GM23338 (cell line): Measurements from ENCODE around the gene FBXO34. TPM values are rescaled to one million over a fixed set of nuclear protein-coding genes. Genes with fewer than 3 reads are reported as not detected.

Experiments used
- ATAC-seq: fragments of 200-7000 bp; cut with Tn5 transposase; 3 replicates; pipeline ENCODE4 v1.9.1; 2020
- DNase-seq: peaks from one replicate; pipeline ENCODE4 v3.0.0-alpha.2; 2015; ENCODE audit warnings: low spot score
- H2AFZ ChIP-seq: fragments of 200-600 bp; sonication (generic); 2 replicates; pipeline ENCODE4 v1.8.0; 2016; ENCODE audit warnings: antibody characterized with exemption, mild to moderate bottlenecking, moderate library complexity
- H3F3A ChIP-seq: fragments of 200-600 bp; sonication (generic); replicated peaks from 2 replicates; pipeline ENCODE4 v1.8.0; 2017; ENCODE audit warnings: antibody characterized with exemption, mixed run types, low read depth
- H3K27ac ChIP-seq: fragments of 200-600 bp; sonication (generic); 2 replicates; pipeline ENCODE4 v1.6.1; 2016; ENCODE audit warnings: low read depth
- H3K27me3 ChIP-seq: fragments of 200-600 bp; sonication (generic); 2 replicates; pipeline ENCODE4 v1.8.0; 2016; ENCODE audit warnings: mild to moderate bottlenecking, mixed run types, moderate library complexity; ENCODE audit not compliant: insufficient read depth
- H3K36me3 ChIP-seq: fragments of 200-600 bp; sonication (generic); 2 replicates; pipeline ENCODE4 v1.8.0; 2016; ENCODE audit warnings: mild to moderate bottlenecking; ENCODE audit not compliant: insufficient read depth
- H3K4me1 ChIP-seq: fragments of 200-600 bp; sonication (generic); 2 replicates; pipeline ENCODE4 v1.8.0; 2016; ENCODE audit warnings: mild to moderate bottlenecking, moderate library complexity; ENCODE audit not compliant: insufficient read depth
- H3K4me2 ChIP-seq: fragments of 200-600 bp; sonication (generic); 2 replicates; pipeline ENCODE4 v1.7.1; 2017; ENCODE audit warnings: mixed run types
- H3K4me3 ChIP-seq: fragments of 200-600 bp; sonication (generic); 2 replicates; pipeline ENCODE4 v1.6.1; 2016; ENCODE audit warnings: mixed run types
- H3K79me2 ChIP-seq: fragments of 200-600 bp; sonication (generic); replicated peaks from 2 replicates; pipeline ENCODE4 v1.8.0; 2017; ENCODE audit warnings: mild to moderate bottlenecking; ENCODE audit not compliant: insufficient read depth
- H3K9me2 ChIP-seq: fragments of 200-600 bp; sonication (generic); 2 replicates; pipeline ENCODE4 v1.8.0; 2017; ENCODE audit not compliant: insufficient read depth
- H4K20me1 ChIP-seq: fragments of 200-600 bp; sonication (generic); replicated peaks from 2 replicates; pipeline ENCODE4 v1.8.0; 2017; ENCODE audit warnings: mild to moderate bottlenecking; ENCODE audit not compliant: insufficient read depth
- H3K27ac Mint-ChIP-seq: 2 replicates; pipeline ENCODE4 v1.8.0; 2020; ENCODE audit warnings: inconsistent platforms, mild to moderate bottlenecking, moderate library complexity, mixed read lengths
- H3K27me3 Mint-ChIP-seq: 3 replicates; pipeline ENCODE4 v1.8.0; 2022; ENCODE audit warnings: low read depth, mild to moderate bottlenecking, moderate library complexity, mixed read lengths, inconsistent platforms; ENCODE audit not compliant: insufficient read depth, poor library complexity
- H3K36me3 Mint-ChIP-seq: 3 replicates; pipeline ENCODE4 v1.8.0; 2021; ENCODE audit warnings: low read depth, mild to moderate bottlenecking, inconsistent platforms, moderate library complexity, mixed read lengths
- H3K4me1 Mint-ChIP-seq: 3 replicates; pipeline ENCODE4 v1.8.0; 2020; ENCODE audit warnings: mild to moderate bottlenecking, inconsistent platforms, mixed read lengths
- H3K4me3 Mint-ChIP-seq: 3 replicates; pipeline ENCODE4 v1.8.0; 2021; ENCODE audit warnings: moderate library complexity, mild to moderate bottlenecking, inconsistent platforms, mixed read lengths
- H3K9me3 Mint-ChIP-seq: 3 replicates; pipeline ENCODE4 v1.8.0; 2020; ENCODE audit warnings: moderate library complexity, mild to moderate bottlenecking, inconsistent platforms, mixed read lengths
- EZH2 ChIP-seq: fragments of 200-600 bp; sonication (generic); IDR thresholded peaks from one replicate; pipeline ENCODE4 v1.8.0; 2017; ENCODE audit warnings: antibody characterized with exemption, mild to moderate bottlenecking, low read depth; ENCODE audit not compliant: unreplicated experiment
- EZH2phosphoT487 ChIP-seq: fragments of 200-600 bp; sonication (generic); IDR thresholded peaks from one replicate; pipeline ENCODE4 v1.8.1; 2018; ENCODE audit warnings: antibody characterized with exemption; ENCODE audit not compliant: unreplicated experiment
- JUNB ChIP-seq: IDR thresholded peaks from one replicate; pipeline ENCODE4 v1.6.1; 2016; ENCODE audit warnings: antibody characterized with exemption; ENCODE audit not compliant: unreplicated experiment
- STAT1 ChIP-seq: IDR thresholded peaks from one replicate; pipeline ENCODE4 v1.6.1; 2016; ENCODE audit warnings: antibody characterized with exemption; ENCODE audit not compliant: unreplicated experiment
- ZNF114 ChIP-seq: fragments of 250-450 bp; sonication (Bioruptor Pico); IDR thresholded peaks from 2 replicates; pipeline ENCODE4 v1.5.0; 2020; ENCODE audit warnings: mild to moderate bottlenecking, moderate library complexity
- ZNF331 ChIP-seq: fragments of 250-450 bp; sonication (Bioruptor Pico); IDR thresholded peaks from 2 replicates; pipeline ENCODE4 v1.5.0; 2020; ENCODE audit warnings: low read depth, mild to moderate bottlenecking, moderate library complexity
- polyA plus RNA-seq: library from polyadenylated mRNA; unstranded; fragments of >200 nt; fragmentation: Nextera tagmentation; extraction: Ambion mirVana; gene quantifications from 2 replicates; pipeline ENCODE4 v1.2.1, GENCODE V29; 2016
- total RNA-seq: library from RNA; depleted of rRNA; stranded (reverse); fragments of >200 nt; shearing (Covaris generic); gene quantifications from 2 replicates; pipeline ENCODE4 v1.2.3, GENCODE V29; 2014
- TF ChIP-seq, protein P1 (sequence below): fragments of 250-450 bp; sonication (Bioruptor Pico); IDR thresholded peaks from 2 replicates; pipeline ENCODE4 v1.5.0; 2020; ENCODE audit warnings: mild to moderate bottlenecking, moderate library complexity
- TF ChIP-seq, protein P2 (sequence below): IDR thresholded peaks from 2 replicates; pipeline ENCODE4 v1.6.1; 2016; ENCODE audit warnings: antibody characterized with exemption
- TF ChIP-seq, protein P3 (sequence below), 2 experiments: fragments of 200-600 bp in 1 of 2; sonication (generic) in 1 of 2; conservative IDR thresholded peaks; 2 replicates each; pipeline versions ENCODE4 v1.5.1 to v1.6.1; 2016 to 2017; ENCODE audit warnings: antibody characterized with exemption in 2 of 2, low read depth in 2 of 2, mild to moderate bottlenecking in 2 of 2, moderate library complexity in 1 of 2
- TF ChIP-seq, protein P4 (sequence below): IDR thresholded peaks from one replicate; pipeline ENCODE4 v1.6.1; 2018; ENCODE audit warnings: antibody characterized with exemption; ENCODE audit not compliant: unreplicated experiment

FBXO34 gene
- total and polyA plus RNA-seq, 2 experiments from 2014 or later: 9.4 to 13.4 TPM

DNA sequence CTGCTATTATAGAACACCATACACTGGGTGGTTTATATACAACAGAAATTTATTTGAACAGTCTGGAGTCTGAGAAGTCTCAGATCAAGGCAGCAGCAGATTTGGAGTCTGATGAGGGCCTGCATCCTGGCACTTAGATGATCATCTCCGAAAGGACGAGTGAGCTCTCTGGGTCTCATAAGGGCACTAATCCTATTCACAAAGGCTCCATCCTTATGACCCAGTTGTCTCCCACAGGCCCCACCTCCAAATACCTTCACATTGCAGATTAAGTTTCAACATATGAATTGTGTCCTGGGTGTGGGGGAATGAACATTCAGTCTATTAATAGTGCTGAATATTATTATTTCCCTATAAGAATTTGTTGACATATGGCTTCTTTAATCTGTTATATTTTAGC is 53.6 kb downstream of the FBXO34 start (continued):
- TF ChIP-seq, protein P1, sequence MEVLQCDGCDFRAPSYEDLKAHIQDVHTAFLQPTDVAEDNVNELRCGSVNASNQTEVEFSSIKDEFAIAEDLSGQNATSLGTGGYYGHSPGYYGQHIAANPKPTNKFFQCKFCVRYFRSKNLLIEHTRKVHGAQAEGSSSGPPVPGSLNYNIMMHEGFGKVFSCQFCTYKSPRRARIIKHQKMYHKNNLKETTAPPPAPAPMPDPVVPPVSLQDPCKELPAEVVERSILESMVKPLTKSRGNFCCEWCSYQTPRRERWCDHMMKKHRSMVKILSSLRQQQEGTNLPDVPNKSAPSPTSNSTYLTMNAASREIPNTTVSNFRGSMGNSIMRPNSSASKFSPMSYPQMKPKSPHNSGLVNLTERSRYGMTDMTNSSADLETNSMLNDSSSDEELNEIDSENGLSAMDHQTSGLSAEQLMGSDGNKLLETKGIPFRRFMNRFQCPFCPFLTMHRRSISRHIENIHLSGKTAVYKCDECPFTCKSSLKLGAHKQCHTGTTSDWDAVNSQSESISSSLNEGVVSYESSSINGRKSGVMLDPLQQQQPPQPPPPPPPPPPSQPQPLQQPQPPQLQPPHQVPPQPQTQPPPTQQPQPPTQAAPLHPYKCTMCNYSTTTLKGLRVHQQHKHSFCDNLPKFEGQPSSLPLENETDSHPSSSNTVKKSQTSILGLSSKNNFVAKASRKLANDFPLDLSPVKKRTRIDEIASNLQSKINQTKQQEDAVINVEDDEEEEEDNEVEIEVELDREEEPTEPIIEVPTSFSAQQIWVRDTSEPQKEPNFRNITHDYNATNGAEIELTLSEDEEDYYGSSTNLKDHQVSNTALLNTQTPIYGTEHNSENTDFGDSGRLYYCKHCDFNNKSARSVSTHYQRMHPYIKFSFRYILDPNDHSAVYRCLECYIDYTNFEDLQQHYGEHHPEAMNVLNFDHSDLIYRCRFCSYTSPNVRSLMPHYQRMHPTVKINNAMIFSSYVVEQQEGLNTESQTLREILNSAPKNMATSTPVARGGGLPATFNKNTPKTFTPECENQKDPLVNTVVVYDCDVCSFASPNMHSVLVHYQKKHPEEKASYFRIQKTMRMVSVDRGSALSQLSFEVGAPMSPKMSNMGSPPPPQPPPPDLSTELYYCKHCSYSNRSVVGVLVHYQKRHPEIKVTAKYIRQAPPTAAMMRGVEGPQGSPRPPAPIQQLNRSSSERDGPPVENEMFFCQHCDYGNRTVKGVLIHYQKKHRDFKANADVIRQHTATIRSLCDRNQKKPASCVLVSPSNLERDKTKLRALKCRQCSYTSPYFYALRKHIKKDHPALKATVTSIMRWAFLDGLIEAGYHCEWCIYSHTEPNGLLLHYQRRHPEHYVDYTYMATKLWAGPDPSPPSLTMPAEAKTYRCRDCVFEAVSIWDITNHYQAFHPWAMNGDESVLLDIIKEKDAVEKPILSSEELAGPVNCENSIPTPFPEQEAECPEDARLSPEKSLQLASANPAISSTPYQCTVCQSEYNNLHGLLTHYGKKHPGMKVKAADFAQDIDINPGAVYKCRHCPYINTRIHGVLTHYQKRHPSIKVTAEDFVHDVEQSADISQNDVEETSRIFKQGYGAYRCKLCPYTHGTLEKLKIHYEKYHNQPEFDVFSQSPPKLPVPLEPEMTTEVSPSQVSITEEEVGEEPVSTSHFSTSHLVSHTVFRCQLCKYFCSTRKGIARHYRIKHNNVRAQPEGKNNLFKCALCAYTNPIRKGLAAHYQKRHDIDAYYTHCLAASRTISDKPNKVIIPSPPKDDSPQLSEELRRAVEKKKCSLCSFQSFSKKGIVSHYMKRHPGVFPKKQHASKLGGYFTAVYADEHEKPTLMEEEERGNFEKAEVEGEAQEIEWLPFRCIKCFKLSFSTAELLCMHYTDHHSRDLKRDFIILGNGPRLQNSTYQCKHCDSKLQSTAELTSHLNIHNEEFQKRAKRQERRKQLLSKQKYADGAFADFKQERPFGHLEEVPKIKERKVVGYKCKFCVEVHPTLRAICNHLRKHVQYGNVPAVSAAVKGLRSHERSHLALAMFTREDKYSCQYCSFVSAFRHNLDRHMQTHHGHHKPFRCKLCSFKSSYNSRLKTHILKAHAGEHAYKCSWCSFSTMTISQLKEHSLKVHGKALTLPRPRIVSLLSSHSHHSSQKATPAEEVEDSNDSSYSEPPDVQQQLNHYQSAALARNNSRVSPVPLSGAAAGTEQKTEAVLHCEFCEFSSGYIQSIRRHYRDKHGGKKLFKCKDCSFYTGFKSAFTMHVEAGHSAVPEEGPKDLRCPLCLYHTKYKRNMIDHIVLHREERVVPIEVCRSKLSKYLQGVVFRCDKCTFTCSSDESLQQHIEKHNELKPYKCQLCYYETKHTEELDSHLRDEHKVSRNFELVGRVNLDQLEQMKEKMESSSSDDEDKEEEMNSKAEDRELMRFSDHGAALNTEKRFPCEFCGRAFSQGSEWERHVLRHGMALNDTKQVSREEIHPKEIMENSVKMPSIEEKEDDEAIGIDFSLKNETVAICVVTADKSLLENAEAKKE (CRISPR knock-in tag): no peak
- TF ChIP-seq EZH2phosphoT487: no peak
- no peak for TF ChIP-seq JUNB
- TF ChIP-seq, protein P2, sequence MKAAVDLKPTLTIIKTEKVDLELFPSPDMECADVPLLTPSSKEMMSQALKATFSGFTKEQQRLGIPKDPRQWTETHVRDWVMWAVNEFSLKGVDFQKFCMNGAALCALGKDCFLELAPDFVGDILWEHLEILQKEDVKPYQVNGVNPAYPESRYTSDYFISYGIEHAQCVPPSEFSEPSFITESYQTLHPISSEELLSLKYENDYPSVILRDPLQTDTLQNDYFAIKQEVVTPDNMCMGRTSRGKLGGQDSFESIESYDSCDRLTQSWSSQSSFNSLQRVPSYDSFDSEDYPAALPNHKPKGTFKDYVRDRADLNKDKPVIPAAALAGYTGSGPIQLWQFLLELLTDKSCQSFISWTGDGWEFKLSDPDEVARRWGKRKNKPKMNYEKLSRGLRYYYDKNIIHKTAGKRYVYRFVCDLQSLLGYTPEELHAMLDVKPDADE: no peak
- no peak for TF ChIP-seq ZNF331 (CRISPR knock-in tag)
- TF ChIP-seq, protein P3, sequence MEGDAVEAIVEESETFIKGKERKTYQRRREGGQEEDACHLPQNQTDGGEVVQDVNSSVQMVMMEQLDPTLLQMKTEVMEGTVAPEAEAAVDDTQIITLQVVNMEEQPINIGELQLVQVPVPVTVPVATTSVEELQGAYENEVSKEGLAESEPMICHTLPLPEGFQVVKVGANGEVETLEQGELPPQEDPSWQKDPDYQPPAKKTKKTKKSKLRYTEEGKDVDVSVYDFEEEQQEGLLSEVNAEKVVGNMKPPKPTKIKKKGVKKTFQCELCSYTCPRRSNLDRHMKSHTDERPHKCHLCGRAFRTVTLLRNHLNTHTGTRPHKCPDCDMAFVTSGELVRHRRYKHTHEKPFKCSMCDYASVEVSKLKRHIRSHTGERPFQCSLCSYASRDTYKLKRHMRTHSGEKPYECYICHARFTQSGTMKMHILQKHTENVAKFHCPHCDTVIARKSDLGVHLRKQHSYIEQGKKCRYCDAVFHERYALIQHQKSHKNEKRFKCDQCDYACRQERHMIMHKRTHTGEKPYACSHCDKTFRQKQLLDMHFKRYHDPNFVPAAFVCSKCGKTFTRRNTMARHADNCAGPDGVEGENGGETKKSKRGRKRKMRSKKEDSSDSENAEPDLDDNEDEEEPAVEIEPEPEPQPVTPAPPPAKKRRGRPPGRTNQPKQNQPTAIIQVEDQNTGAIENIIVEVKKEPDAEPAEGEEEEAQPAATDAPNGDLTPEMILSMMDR (conservative IDR thresholded peaks at IDR 0.05; ENCODE audit: low read depth in 2 of 2): no peak

GRCh38 chr14:55327179-55327578 is 56.0 kb downstream of the FBXO34 start:
- Mint-ChIP-seq H3K4me3 (no peak overlapping the region), H3K27me3 (peaks cover 2% of the 10 kb centered on the region), H3K9me3 (no peaks in the 10 kb centered on the region), H3K36me3 (no peaks in the 10 kb centered on the region; the same call in 1 of the 3 replicates), H3K4me1 (no peaks in the 10 kb centered on the region; the same call in 2 of the 3 replicates), H3K27ac (peak overlapping the region; percentile 3; the same call in 1 of the 2 replicates)
- H3K36me3 ChIP-seq: no peaks in the 10 kb centered on the region
- no peak overlapping the region for H2AFZ ChIP-seq
- no peak for ATAC-seq
- H3F3A ChIP-seq: no peaks in the 10 kb centered on the region
- no peak overlapping the region for H3K4me2 ChIP-seq
- no peak for DNase-seq
- no peaks in the 10 kb centered on the region for H3K27me3 ChIP-seq
- H3K4me1 ChIP-seq: no peaks in the 10 kb centered on the region
- no peak overlapping the region for H3K27ac ChIP-seq
- H3K9me2 ChIP-seq: no peaks in the 10 kb centered on the region
- peaks cover 3% of the 10 kb centered on the region; the same call in 1 of the 2 replicates for H4K20me1 ChIP-seq
- no peak overlapping the region for H3K4me3 ChIP-seq
- H3K79me2 ChIP-seq: peaks cover 55% of the 10 kb centered on the region
- TF ChIP-seq, protein P2: no peak
- TF ChIP-seq EZH2 (no peak), STAT1 (no peak), ZNF331 (CRISPR knock-in tag) (no peak), ZNF114 (CRISPR knock-in tag) (no peak)
- TF ChIP-seq, protein P4, sequence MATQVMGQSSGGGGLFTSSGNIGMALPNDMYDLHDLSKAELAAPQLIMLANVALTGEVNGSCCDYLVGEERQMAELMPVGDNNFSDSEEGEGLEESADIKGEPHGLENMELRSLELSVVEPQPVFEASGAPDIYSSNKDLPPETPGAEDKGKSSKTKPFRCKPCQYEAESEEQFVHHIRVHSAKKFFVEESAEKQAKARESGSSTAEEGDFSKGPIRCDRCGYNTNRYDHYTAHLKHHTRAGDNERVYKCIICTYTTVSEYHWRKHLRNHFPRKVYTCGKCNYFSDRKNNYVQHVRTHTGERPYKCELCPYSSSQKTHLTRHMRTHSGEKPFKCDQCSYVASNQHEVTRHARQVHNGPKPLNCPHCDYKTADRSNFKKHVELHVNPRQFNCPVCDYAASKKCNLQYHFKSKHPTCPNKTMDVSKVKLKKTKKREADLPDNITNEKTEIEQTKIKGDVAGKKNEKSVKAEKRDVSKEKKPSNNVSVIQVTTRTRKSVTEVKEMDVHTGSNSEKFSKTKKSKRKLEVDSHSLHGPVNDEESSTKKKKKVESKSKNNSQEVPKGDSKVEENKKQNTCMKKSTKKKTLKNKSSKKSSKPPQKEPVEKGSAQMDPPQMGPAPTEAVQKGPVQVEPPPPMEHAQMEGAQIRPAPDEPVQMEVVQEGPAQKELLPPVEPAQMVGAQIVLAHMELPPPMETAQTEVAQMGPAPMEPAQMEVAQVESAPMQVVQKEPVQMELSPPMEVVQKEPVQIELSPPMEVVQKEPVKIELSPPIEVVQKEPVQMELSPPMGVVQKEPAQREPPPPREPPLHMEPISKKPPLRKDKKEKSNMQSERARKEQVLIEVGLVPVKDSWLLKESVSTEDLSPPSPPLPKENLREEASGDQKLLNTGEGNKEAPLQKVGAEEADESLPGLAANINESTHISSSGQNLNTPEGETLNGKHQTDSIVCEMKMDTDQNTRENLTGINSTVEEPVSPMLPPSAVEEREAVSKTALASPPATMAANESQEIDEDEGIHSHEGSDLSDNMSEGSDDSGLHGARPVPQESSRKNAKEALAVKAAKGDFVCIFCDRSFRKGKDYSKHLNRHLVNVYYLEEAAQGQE: no peak
